ENCODE results near the gene LEFTY2.

DNA sequence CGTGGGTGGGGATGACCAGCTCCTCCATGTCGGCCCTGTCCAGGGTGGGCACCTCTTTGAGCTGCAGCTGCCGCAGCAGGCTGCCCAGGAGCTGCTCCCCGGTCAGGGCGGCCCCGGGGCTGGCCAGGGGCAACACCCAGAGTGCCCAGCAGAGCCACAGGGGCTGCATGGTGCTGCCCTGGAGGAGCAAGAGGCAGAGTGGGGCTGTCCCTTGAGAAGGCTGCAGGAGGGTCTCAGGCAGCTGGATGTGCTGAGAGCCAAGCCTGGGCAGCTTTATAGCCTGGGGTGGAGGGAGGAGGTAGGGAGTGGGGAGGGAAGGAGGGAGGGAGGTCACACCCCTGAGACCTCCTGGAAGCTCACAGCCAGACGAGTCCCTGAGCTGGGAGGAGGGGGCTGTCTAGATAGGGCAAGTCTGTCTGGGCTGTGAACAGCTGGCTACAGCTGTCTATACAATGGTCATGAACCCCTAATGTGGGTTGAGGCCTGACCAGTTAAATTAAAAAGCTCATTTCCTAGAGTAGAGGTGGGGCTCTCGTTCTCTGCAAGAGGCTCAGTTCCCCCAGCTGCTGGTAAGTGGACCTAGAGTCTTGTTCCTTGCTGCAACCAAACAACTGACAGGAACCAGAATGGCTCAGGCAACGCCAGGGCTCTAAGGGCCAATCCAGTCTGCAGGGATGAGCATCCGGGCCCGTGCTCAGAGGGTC, 52.0 kb downstream of the LEFTY2 start, which contains the start of gene LEFTY1:
- TF ChIP-seq, protein P1, sequence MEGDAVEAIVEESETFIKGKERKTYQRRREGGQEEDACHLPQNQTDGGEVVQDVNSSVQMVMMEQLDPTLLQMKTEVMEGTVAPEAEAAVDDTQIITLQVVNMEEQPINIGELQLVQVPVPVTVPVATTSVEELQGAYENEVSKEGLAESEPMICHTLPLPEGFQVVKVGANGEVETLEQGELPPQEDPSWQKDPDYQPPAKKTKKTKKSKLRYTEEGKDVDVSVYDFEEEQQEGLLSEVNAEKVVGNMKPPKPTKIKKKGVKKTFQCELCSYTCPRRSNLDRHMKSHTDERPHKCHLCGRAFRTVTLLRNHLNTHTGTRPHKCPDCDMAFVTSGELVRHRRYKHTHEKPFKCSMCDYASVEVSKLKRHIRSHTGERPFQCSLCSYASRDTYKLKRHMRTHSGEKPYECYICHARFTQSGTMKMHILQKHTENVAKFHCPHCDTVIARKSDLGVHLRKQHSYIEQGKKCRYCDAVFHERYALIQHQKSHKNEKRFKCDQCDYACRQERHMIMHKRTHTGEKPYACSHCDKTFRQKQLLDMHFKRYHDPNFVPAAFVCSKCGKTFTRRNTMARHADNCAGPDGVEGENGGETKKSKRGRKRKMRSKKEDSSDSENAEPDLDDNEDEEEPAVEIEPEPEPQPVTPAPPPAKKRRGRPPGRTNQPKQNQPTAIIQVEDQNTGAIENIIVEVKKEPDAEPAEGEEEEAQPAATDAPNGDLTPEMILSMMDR (conservative IDR thresholded peaks at IDR 0.05; ENCODE audit: low read length), result no peak
- TF ChIP-seq EZH2phosphoT487 (IDR thresholded peaks at IDR 0.05; ENCODE audit: borderline replicate concordance), result no peak

Measured in Loucy (cell line).